ENCODE data around the gene PRKAG3.

PRKAG3 gene

GRCh38 chr2:218839888-218840287 is 8.3 kb upstream of the PRKAG3 start:
- DNase-seq (ENCODE audit: low read depth in 2 of 2): no peak

- no peak for DNase-seq (ENCODE audit: low read depth in 2 of 2)
Observed at GRCh38 chr2:218839430-218839829, 7.8 kb upstream of the PRKAG3 start.

- no peak for DNase-seq (ENCODE audit: low read depth in 2 of 2)
Observed at GRCh38 chr2:218837495-218837894, 5.9 kb upstream of the PRKAG3 start.

- no peak for DNase-seq (ENCODE audit: low read depth in 2 of 2)
Observed at GRCh38 chr2:218834685-218835084, 3.1 kb upstream of the PRKAG3 start.

- DNase-seq (ENCODE audit: low read depth in 2 of 2): no peak
Observed at GRCh38 chr2:218833023-218833609, 1.5 kb upstream of the PRKAG3 start.

GRCh38 chr2:218832520-218832919 is 917 bp upstream of the PRKAG3 start:
- no peak for DNase-seq (ENCODE audit: low read depth in 2 of 2)

GRCh38 chr2:218832081-218832480 is 478 bp upstream of the PRKAG3 start:
- DNase-seq (ENCODE audit: low read depth in 2 of 2): no peak

GRCh38 chr2:218830526-218831306 is 887 bp downstream of the PRKAG3 start:
- DNase-seq (ENCODE audit: low read depth in 2 of 2): no peak

- no peak for DNase-seq (ENCODE audit: low read depth in 2 of 2)
Observed at GRCh38 chr2:218829868-218830451, 1.6 kb downstream of the PRKAG3 start.

GRCh38 chr2:218828477-218828778 is 3.2 kb downstream of the PRKAG3 start:
- DNase-seq (ENCODE audit: low read depth in 2 of 2): no peak

GRCh38 chr2:218827701-218828476 is 3.7 kb downstream of the PRKAG3 start:
- DNase-seq (ENCODE audit: low read depth in 2 of 2): no peak

GRCh38 chr2:218826791-218827190 is 4.8 kb downstream of the PRKAG3 start:
- DNase-seq (ENCODE audit: low read depth in 2 of 2): no peak

- DNase-seq (ENCODE audit: low read depth in 2 of 2): no peak
Observed at GRCh38 chr2:218824004-218824403, 7.6 kb downstream of the PRKAG3 start.

GRCh38 chr2:218823196-218823855 is 8.3 kb downstream of the PRKAG3 start:
- no peak for DNase-seq (ENCODE audit: low read depth in 2 of 2)

- no peak for DNase-seq (ENCODE audit: low read depth in 2 of 2)
Observed at GRCh38 chr2:218822622-218823021, 9.0 kb downstream of the PRKAG3 start.

- DNase-seq (ENCODE audit: low read depth in 2 of 2): no peak
Observed at GRCh38 chr2:218821605-218822211, 9.9 kb downstream of the PRKAG3 start.

GRCh38 chr2:218820746-218821369 is 10.7 kb downstream of the PRKAG3 start:
- no peak for DNase-seq (ENCODE audit: low read depth in 2 of 2)

- DNase-seq (ENCODE audit: low read depth in 2 of 2): no peak
Observed at GRCh38 chr2:218819093-218819492, 12.5 kb downstream of the PRKAG3 start.

- DNase-seq (ENCODE audit: low read depth in 2 of 2): no peak
Observed at GRCh38 chr2:218816561-218817011, 15.0 kb downstream of the PRKAG3 start.

- no peak for DNase-seq (ENCODE audit: low read depth in 2 of 2)
Observed at GRCh38 chr2:218815649-218816048, 16.0 kb downstream of the PRKAG3 start.

- DNase-seq (ENCODE audit: low read depth in 2 of 2): no peak
Observed at GRCh38 chr2:218815244-218815637, 16.4 kb downstream of the PRKAG3 start.

All from stimulated activated CD8-positive, alpha-beta memory T cell treated with anti-CD3 and anti-CD28 coated beads, Interleukin-7, amount 100 ng/mL, for 4 hours (primary cell).